HG03039 (cell line): Measurements from ENCODE around the gene ELOVL2.
A peak's percentile ranks its signal among the peaks of the same experiment; 100 is the strongest.
"Not testable (repeated sequence)": the region's sequence is repeated elsewhere in the genome, so short reads cannot be mapped to it uniquely, and the experiment has no call there.

Experiments
- ATAC-seq: cut with Tn5 transposase; IDR thresholded peaks from one replicate; pipeline ENCODE4 v1.9.1; 2021; ENCODE audit warnings: mild to moderate bottlenecking, moderate library complexity; ENCODE audit not compliant: unreplicated experiment

The ELOVL2 gene

GRCh38 chr6:11043961-11044711 lies at the start of gene ELOVL2:
Gene ELOVL2 (minus strand): TSS chr6:11044305. CDS start chr6:11044230, 75 bp downstream.
- ATAC-seq, result no peak

- ATAC-seq, result peak; percentile 17
These were observed 49.2 kb upstream of the ELOVL2 start for GRCh38 chr6:11093376-11093625.

DNA sequence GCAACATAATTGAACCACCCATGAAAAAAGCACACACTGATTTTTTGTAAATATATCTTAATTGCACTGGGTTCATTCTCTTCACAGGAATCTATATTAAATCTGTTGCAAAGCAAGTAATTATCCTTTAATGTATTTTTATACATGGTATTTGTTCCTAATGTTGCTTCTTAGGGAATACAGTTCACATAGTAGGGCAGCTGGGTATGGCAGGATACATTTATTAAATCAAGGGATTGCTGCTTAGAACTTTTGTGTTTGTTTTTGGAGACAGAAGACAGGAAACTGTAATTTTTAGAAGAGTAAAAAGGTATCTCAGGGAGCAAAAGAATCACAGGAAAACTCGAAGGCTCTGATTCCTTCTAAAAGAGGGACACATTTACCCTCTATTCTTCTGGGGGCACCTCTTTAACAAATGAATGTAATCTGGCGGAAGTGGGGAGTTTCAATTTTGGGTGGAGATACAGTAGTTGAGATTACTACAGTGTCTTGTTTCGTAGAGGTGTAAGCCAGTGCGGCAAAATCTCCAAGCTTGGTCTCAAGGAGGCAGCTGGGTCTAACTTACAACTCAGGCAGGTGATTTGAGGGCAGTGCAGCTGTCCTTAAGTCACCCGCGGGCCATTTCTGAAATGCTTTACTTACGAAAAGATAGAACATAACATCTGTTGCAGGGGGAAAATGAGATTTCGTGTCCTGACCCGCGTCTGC lies 48.7 kb upstream of the ELOVL2 start:
- ATAC-seq, result peak; percentile 24

- ATAC-seq, result not testable (repeated sequence)
These were observed 47.0 kb upstream of the ELOVL2 start for GRCh38 chr6:11091141-11091540.

GRCh38 chr6:11089695-11090094 lies 45.6 kb upstream of the ELOVL2 start:
- no peak for ATAC-seq

GRCh38 chr6:11087141-11087812 lies 43.2 kb upstream of the ELOVL2 start:
- ATAC-seq, result not testable (repeated sequence)

DNA sequence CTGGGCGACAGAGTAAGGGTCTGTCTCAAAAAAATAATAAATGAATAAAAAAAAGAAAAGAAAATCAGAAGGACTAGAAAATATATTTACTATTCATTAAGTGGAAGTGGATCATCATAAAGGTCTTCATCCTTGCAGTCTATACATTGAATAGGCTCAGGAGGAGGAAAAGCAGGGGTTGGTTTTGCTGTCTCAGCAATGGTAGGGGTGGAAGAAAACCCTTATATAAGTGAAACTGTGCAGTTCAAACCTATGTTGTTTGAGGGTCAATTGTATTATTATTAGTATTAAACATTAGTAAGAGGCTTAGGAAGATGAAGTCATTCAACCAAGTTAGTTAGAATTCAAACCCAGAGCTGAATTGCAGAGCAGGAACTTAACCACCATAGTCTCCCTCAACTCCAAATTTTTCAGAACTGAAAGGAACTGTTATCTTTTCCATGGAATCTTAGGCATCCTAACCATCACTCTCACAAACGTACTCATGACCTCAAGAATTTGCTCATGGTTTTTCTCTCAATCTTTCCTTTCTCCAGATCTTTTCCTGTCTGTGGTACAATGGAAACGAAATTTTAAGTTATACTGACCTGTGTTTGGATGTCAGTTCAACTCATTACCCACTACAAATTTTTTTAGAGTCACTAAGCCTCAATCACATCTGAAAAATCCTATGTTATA lies 41.8 kb upstream of the ELOVL2 start:
- ATAC-seq, result no peak

GRCh38 chr6:11083956-11084355 lies 39.9 kb upstream of the ELOVL2 start:
- ATAC-seq, result no peak

DNA sequence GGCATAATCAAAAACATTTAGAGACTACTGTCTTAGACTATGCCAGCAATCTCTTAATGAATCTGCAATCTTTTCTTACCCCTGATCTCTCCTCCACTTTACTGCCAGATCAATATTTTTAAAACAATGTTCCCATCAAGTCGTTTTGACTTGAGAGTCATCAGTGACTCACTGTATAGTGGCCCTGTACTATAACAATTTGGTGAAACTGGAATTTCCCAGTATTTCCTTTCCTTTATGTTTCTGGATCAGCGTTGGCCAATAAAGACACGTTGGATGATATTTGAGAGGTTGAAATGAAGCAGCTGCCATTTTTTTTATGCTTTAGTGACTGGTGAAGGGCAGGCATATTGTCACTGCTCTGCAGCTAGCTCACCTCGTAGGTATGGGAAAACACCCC lies 39.4 kb upstream of the ELOVL2 start:
- no peak for ATAC-seq

GRCh38 chr6:11080296-11080695 lies 36.2 kb upstream of the ELOVL2 start:
- ATAC-seq, result no peak

DNA sequence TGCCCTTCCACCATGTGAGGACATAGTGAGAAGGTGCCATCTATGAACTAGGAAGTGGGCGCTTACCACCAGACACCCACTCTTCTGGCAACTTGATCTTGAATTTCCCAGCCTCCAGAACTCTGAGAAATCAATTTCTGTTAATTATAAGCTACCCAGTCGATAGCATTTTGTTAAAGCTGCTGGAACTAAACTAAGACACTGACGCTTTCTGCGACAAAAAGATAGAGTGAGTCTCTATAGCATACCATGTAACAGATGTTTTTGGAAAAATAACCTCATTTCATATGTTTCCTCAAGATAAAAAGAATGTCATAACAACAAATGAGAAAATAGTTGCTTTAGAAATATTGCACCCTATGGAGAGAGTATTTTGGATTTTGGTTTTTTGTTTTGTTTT lies 34.2 kb upstream of the ELOVL2 start:
- no peak for ATAC-seq

DNA sequence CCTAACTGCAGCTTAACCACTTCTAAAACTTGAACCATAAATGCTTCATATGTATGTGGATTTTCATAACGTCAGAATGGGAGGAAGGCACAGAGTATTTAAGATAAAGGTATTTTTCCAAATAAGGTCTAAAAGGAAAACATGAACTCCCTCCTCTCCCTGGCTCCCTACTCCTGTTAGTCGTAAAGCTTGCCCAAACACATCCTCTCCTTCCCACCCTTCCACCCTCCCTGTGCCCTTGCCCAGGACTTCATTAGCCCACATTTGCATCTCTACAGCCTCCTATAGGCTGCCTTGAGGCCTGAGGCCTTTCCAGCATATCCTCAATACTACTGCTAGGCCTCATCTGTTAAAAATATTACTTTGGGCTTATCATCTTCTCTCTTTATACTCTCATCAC lies 32.4 kb upstream of the ELOVL2 start:
- no peak for ATAC-seq

DNA sequence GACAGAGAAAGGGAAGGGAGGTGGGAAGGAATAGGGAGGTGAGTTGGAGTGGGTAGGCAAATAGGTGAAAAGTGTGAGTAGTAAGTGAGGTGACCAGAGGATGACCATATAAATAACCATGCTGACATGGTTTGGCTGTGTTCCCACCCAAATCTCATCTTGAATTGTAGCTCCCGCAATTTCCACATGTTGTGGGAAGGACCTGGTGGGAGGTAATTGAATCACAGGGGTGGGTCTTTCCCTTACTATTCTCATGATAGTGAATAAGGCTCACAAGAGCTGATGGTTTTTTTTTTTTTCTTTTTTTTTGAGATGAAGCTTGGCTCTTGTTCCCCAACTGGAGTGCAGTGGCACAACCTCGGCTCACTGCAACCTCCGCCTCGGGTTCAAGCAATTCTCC lies 28.0 kb upstream of the ELOVL2 start:
- ATAC-seq, result no peak

GRCh38 chr6:11069760-11070159 lies 25.7 kb upstream of the ELOVL2 start:
- no peak for ATAC-seq

DNA sequence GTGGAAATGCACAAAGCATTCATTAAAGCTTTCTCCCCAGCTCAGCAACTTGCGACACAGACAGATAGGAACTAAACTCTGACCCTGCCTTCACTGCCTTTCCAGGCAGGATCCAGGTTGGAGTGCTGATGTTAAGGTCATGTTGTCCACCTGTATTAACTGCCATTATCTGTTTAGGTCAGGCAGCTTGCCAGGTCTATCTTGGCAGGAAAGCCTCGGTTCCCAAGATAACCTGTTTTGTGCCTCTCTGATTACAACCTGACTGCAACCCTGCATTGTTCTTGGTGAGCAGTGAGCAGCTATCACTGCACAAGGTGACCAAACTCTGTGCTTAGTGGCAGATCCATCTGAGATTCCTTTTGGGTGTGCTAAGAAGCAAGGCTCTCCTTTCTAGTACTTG lies 23.2 kb upstream of the ELOVL2 start:
- no peak for ATAC-seq

DNA sequence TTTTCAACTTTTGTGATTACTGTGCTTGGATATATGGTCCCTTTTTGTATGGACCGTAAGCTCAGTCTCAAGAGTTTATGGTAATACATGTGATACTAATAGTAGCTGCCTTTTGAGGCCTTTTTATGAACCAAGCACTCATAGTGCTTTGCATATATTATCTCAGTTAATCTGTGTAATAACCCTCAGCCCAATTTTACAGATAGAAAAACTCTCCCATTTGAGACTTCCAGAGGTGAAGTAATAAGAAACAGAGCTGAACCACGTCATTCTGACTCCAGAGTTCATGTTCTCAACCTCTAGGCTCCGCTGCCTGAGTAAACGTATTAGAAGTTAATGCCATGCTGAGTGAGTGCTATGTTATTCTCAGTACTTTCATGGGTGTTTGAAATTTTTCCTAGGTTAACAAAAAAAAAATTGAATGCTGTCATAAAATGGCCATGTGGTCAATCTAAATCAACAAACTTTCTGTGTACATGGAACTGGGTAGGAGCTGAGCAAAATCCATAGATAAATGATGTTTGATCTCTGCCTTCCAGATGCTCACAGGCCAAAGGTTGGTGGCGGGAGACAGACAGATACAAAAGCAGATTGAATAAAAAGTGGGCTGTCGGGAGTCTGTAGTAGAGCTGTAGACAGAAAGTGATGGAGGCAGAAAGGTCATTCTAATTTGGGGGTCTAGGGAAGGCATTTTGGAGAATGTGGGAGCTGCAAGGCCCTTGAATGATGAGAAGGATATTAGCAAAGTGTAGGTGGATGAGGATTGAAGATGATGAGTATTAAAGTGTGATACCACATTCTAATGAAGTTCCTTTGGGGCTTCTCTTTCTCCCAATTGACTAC lies 22.6 kb upstream of the ELOVL2 start:
- ATAC-seq, result no peak

GRCh38 chr6:11065436-11066202 lies 21.5 kb upstream of the ELOVL2 start:
- ATAC-seq, result no peak

DNA sequence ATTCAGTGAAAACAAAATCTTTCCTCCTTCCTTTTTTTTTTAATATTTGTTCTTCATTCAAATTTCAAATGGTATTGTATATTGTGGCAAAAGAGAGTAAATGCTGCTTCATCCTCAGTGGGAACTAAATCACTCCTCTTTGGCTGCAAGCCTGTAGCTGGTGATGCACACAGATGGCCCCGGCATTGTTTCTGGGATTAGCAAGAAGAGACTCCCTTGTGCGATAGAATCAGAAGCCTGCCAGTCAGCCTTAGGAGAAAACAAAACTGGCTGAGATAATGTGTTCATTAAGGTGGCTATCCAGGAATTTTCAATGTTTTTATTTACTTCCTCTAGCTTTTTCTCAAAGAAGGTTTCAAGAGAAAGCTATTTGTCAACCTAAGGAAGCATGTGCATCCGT lies 20.7 kb upstream of the ELOVL2 start:
- ATAC-seq, result no peak

DNA sequence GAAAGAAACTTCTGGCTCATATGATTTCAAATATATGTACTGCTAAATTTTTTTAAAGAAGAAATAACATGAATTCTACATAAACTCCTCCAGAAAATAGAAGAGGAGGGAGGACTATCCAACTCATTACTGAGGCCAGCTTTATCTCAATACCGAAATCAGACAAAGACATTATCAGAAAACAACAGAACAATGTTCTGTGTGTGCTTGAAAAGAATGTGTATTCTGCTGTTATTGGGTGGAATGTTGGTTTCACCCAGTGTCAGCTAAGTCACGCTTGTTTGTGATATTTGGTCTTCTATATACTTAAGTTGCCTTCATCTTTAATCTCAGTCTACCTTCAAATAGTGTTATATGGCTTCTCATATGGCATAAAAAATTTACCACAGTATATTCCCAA lies 18.6 kb upstream of the ELOVL2 start:
- ATAC-seq, result no peak

- no peak for ATAC-seq
These were observed 18.0 kb upstream of the ELOVL2 start for GRCh38 chr6:11062083-11062482.
